NB4 (cell line): ENCODE data around the gene ACAD11.

Experiments used
- CTCF ChIP-seq: IDR thresholded peaks from one replicate; pipeline ENCODE4 v1.5.1; 2012; ENCODE audit warnings: low read depth, low read length
- MAX ChIP-seq: IDR thresholded peaks from 2 replicates; pipeline ENCODE4 v1.6.1; 2011; ENCODE audit warnings: low read depth, low read length
- MYC ChIP-seq: IDR thresholded peaks from 2 replicates; pipeline ENCODE4 v1.6.1; 2011; ENCODE audit warnings: low read depth, low read length
- POLR2A ChIP-seq: IDR thresholded peaks from 2 replicates; pipeline ENCODE4 v1.6.1; 2011; ENCODE audit warnings: mild to moderate bottlenecking; ENCODE audit not compliant: insufficient read length; ENCODE audit errors: extremely low read depth

GRCh38 chr3:132623646-132624045, 36.0 kb downstream of the ACAD11 start:
- TF ChIP-seq MAX (no peak), CTCF (no peak), POLR2A (no peak), MYC (no peak)
